Hepatocyte (in vitro differentiated cells): ENCODE results near the gene TSPAN10. TPM values are rescaled to one million over a fixed set of nuclear protein-coding genes. Genes with fewer than 3 reads are reported as not detected.

Experiments
- DNase-seq: peaks from one replicate; pipeline ENCODE4 v3.0.0-alpha.2; 2016; ENCODE audit warnings: low spot score
- H2AFZ ChIP-seq: fragments of 200-600 bp; sonication (generic); 2 replicates; pipeline ENCODE4 v1.6.0; 2016; ENCODE audit warnings: antibody characterized with exemption, mild to moderate bottlenecking
- H3K27ac ChIP-seq: fragments of 200-600 bp; sonication (generic); 2 replicates; pipeline ENCODE4 v1.5.1; 2016; ENCODE audit warnings: mild to moderate bottlenecking
- H3K27me3 ChIP-seq: fragments of 200-600 bp; sonication (generic); 2 replicates; pipeline ENCODE4 v1.6.1; 2016
- H3K36me3 ChIP-seq: fragments of 200-600 bp; sonication (generic); replicated peaks from 2 replicates; pipeline ENCODE4 v1.5.1; 2016; ENCODE audit warnings: low read depth; ENCODE audit not compliant: insufficient read depth
- H3K4me1 ChIP-seq: fragments of 200-600 bp; sonication (generic); 2 replicates; pipeline ENCODE4 v1.5.1; 2016; ENCODE audit warnings: mild to moderate bottlenecking, moderate library complexity; ENCODE audit not compliant: insufficient read depth
- H3K4me2 ChIP-seq: fragments of 200-600 bp; sonication (generic); 2 replicates; pipeline ENCODE4 v1.6.0; 2016
- H3K4me3 ChIP-seq: fragments of 200-600 bp; sonication (generic); 2 replicates; pipeline ENCODE4 v1.5.1; 2016; ENCODE audit warnings: mild to moderate bottlenecking
- H3K79me2 ChIP-seq: fragments of 200-600 bp; sonication (generic); 2 replicates; pipeline ENCODE4 v1.6.0; 2017; ENCODE audit warnings: mild to moderate bottlenecking
- H3K9me2 ChIP-seq: fragments of 200-600 bp; sonication (generic); replicated peaks from 2 replicates; pipeline ENCODE4 v1.6.0; 2017; ENCODE audit warnings: mild to moderate bottlenecking; ENCODE audit not compliant: insufficient read depth
- H3K9me3 ChIP-seq: fragments of 200-600 bp; sonication (generic); 2 replicates; pipeline ENCODE4 v1.5.1; 2016; ENCODE audit warnings: low read depth, mild to moderate bottlenecking
- H4K20me1 ChIP-seq: fragments of 200-600 bp; sonication (generic); 2 replicates; pipeline ENCODE4 v1.6.0; 2016; ENCODE audit warnings: mild to moderate bottlenecking; ENCODE audit not compliant: insufficient read depth, poor library complexity, severe bottlenecking
- EZH2 ChIP-seq: fragments of 200-600 bp; sonication (generic); IDR thresholded peaks from 2 replicates; pipeline ENCODE4 v1.6.1; 2016; ENCODE audit warnings: antibody characterized with exemption, mild to moderate bottlenecking, borderline replicate concordance
- EZH2phosphoT487 ChIP-seq: fragments of 200-600 bp; sonication (generic); IDR thresholded peaks from one replicate; pipeline ENCODE4 v1.6.1; 2018; ENCODE audit warnings: antibody characterized with exemption, mild to moderate bottlenecking, low read depth, moderate library complexity; ENCODE audit not compliant: unreplicated experiment, severe bottlenecking
- WGBS: methylation state at CpG from one replicate; pipeline ENCODE4 v1.1.6; 2016; ENCODE audit warnings: low lambda C conversion rate; ENCODE audit errors: missing lambda C conversion rate; 5-methylcytosine and 5-hydroxymethylcytosine counted together
- polyA plus RNA-seq: library from polyadenylated mRNA; unstranded; fragments of >200 nt; fragmentation: Nextera tagmentation; extraction: Ambion mirVana; gene quantifications from 2 replicates; pipeline ENCODE4 v1.2.1, GENCODE V29; 2016
- total RNA-seq: library from RNA; depleted of rRNA; stranded (reverse); fragments of >200 nt; gene quantifications from 2 replicates; pipeline ENCODE4 v1.2.3, GENCODE V29; 2014
- TF ChIP-seq, protein P1 (sequence below): fragments of 200-600 bp; sonication (generic); IDR thresholded peaks from 2 replicates; pipeline ENCODE4 v1.5.1; 2016; ENCODE audit warnings: antibody characterized with exemption, mild to moderate bottlenecking; ENCODE audit not compliant: poor library complexity

Gene TSPAN10
- total and polyA plus RNA-seq, 2 experiments from 2014 or later, result 1.4 to 15.2 TPM

DNA sequence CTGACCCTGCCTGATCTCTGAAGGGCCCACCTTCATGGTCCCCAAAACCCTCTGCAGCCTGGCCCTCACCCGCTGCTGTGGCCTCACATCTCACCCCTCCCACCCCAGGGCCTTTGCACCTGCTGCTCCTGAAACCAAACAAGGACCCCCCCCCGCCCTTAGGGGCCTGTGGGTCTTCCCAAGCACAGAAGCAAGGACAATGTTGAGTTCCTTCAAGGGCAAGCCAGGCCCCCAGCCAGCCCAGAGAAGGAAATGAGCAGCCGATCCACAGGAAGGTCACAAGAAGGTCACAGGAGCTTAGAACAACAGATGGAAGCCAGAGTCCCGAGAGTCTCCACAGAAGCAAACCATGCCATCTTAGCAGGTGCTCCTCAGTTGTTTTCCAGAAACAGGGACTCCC, 19.8 kb downstream of the TSPAN10 start:
- TF ChIP-seq EZH2 (no peak), EZH2phosphoT487 (no peak)
- TF ChIP-seq, protein P1, sequence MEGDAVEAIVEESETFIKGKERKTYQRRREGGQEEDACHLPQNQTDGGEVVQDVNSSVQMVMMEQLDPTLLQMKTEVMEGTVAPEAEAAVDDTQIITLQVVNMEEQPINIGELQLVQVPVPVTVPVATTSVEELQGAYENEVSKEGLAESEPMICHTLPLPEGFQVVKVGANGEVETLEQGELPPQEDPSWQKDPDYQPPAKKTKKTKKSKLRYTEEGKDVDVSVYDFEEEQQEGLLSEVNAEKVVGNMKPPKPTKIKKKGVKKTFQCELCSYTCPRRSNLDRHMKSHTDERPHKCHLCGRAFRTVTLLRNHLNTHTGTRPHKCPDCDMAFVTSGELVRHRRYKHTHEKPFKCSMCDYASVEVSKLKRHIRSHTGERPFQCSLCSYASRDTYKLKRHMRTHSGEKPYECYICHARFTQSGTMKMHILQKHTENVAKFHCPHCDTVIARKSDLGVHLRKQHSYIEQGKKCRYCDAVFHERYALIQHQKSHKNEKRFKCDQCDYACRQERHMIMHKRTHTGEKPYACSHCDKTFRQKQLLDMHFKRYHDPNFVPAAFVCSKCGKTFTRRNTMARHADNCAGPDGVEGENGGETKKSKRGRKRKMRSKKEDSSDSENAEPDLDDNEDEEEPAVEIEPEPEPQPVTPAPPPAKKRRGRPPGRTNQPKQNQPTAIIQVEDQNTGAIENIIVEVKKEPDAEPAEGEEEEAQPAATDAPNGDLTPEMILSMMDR, result no peak
- WGBS, result 69% methylated on average over 4 of the region's 4 CpGs
- no peaks in the 10 kb centered on the region for H3K4me1 ChIP-seq
- no peaks in the 10 kb centered on the region for H3K27me3 ChIP-seq
- no peaks in the 10 kb centered on the region for H3K79me2 ChIP-seq
- no peak overlapping the region for H2AFZ ChIP-seq
- H3K4me2 ChIP-seq, result no peak overlapping the region
- H3K36me3 ChIP-seq, result no peaks in the 10 kb centered on the region
- H4K20me1 ChIP-seq, result no peaks in the 10 kb centered on the region
- H3K9me3 ChIP-seq, result no peaks in the 10 kb centered on the region
- no peaks in the 10 kb centered on the region for H3K9me2 ChIP-seq
- DNase-seq, result no peak
- H3K27ac ChIP-seq, result no peak overlapping the region
- no peak overlapping the region for H3K4me3 ChIP-seq

DNA sequence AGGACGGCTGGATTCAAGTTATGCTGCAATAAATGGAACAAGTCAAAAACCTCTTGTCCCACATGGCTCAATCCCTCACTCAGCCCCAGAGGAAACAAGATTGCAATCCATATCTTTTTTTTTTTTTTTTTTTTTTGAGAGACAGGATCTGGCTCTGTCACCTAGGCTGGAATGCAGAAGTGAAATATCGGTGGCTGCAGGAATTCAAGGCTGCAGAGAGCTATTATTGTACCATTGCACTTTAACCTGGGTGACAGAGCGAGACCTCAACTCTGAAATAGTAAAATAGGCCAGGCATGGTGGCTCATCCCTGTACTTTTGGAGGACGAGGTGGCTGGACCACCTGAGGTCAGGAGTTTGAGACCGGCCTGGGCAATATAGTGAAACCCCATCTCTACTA, 22.0 kb downstream of the TSPAN10 start:
- no peak overlapping the region for H3K4me2 ChIP-seq
- H2AFZ ChIP-seq, result no peak overlapping the region
- DNase-seq, result no peak
- no peak overlapping the region for H3K27ac ChIP-seq
- H3K36me3 ChIP-seq, result no peaks in the 10 kb centered on the region
- WGBS, result 87% methylated on average over 5 of the region's 5 CpGs
- no peak overlapping the region for H3K4me3 ChIP-seq
- H3K9me3 ChIP-seq, result no peaks in the 10 kb centered on the region
- no peaks in the 10 kb centered on the region for H4K20me1 ChIP-seq
- no peaks in the 10 kb centered on the region for H3K4me1 ChIP-seq
- H3K27me3 ChIP-seq, result no peaks in the 10 kb centered on the region
- no peaks in the 10 kb centered on the region for H3K79me2 ChIP-seq
- TF ChIP-seq EZH2 (no peak), EZH2phosphoT487 (no peak)
- TF ChIP-seq, protein P1, result no peak
- H3K9me2 ChIP-seq, result no peaks in the 10 kb centered on the region

DNA sequence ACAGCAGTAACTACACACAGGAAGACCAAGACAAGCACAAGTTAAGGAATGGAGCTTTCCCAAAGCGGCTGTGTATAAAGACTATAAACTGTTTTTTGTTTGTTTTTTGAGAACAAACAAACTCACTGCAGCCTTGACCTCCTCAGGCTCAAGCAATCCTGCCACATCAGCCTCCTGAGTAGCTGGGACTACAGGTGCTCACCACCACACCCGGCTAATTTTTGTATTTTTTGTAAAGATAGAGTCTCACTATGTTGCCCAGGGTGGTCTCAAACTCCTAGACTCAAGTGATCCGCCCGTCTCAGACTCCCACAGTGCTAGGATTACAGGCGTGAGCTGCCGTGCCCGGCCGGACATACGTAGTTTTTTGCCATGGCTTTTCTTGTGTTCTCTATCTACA, 23.4 kb downstream of the TSPAN10 start:
- no peak for TF ChIP-seq EZH2phosphoT487
- no peak overlapping the region for H3K27ac ChIP-seq
- 96% methylated on average over 9 of the region's 9 CpGs for WGBS
- no peaks in the 10 kb centered on the region for H3K9me2 ChIP-seq
- H3K79me2 ChIP-seq, result peaks cover 8% of the 10 kb centered on the region
- no peak overlapping the region for H3K4me2 ChIP-seq
- DNase-seq, result no peak
- no peaks in the 10 kb centered on the region for H3K9me3 ChIP-seq
- no peak overlapping the region for H3K4me3 ChIP-seq
- no peaks in the 10 kb centered on the region for H4K20me1 ChIP-seq
- peaks cover 4% of the 10 kb centered on the region for H3K4me1 ChIP-seq
- H3K36me3 ChIP-seq, result no peaks in the 10 kb centered on the region
- H3K27me3 ChIP-seq, result no peaks in the 10 kb centered on the region
- no peak overlapping the region for H2AFZ ChIP-seq

DNA sequence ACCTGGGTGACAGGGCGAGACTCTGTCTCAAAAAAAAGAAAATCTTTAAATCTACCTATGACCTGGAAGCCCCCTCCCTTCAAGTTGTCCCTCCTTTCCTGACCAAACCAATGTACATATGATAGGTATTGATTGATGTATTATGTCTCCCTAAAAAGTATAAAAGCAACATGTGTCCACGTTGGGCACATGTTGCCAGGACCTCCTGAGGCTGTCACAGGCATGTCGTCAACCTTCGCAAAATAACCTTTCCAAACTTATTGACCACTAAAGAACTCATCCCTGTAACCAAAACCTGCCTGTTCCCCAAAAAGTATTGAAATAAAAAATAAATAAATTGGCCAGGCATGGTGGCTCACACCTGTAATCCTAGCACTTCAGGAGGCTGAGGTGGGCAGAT, 25.0 kb downstream of the TSPAN10 start:
- Histone ChIP-seq H3K4me1 (peaks cover 9% of the 10 kb centered on the region), H3K9me2 (no peaks in the 10 kb centered on the region), H3K36me3 (no peaks in the 10 kb centered on the region), H2AFZ (no peak overlapping the region), H3K79me2 (peaks cover 13% of the 10 kb centered on the region), H3K4me3 (no peak overlapping the region), H3K4me2 (no peak overlapping the region), H3K27ac (no peak overlapping the region), H4K20me1 (no peaks in the 10 kb centered on the region), H3K9me3 (no peaks in the 10 kb centered on the region), H3K27me3 (no peaks in the 10 kb centered on the region)
- TF ChIP-seq EZH2, result no peak
- no peak for TF ChIP-seq EZH2phosphoT487
- TF ChIP-seq, protein P1, result no peak
- DNase-seq, result no peak
- 92% methylated on average over 4 of the region's 4 CpGs for WGBS
